ENCODE results near the gene AKAP6. TPM values are rescaled to one million over a fixed set of nuclear protein-coding genes. Genes with fewer than 3 reads are reported as not detected.

AKAP6 gene
- total RNA-seq, 2 donors from 2014 or later = 3.6 to 9.9 TPM

GRCh38 chr14:32432813-32433538, 103.9 kb downstream of the AKAP6 start:
- H3K27ac ChIP-seq = no peak overlapping the region

GRCh38 chr14:32434180-32434579, 105.1 kb downstream of the AKAP6 start:
- TF ChIP-seq POLR2AphosphoS5 (IDR thresholded peaks at IDR 0.05) (no peak), POLR2A (IDR thresholded peaks at IDR 0.05) (no peak), CTCF (IDR thresholded peaks at IDR 0.05) (no peak)
- WGBS = 50% methylated on average over 2 of the region's 2 CpGs
- H3K27me3 ChIP-seq (replicated peaks; ENCODE audit: insufficient read depth) = no peaks in the 10 kb centered on the region
- no peaks in the 10 kb centered on the region for H3K4me1 ChIP-seq (replicated peaks)
- intact Hi-C loops (cut with DNase I) = no loop called here
- H3K27ac ChIP-seq = no peak overlapping the region
- H3K4me3 ChIP-seq = no peak overlapping the region
- DNase-seq (ENCODE audit: low spot score) = no peak
- H3K9me3 ChIP-seq = no peaks in the 10 kb centered on the region
- H3K36me3 ChIP-seq = no peaks in the 10 kb centered on the region

More at GRCh38 chr14:32432813-32433538, 103.9 kb downstream of the AKAP6 start:
- no peaks in the 10 kb centered on the region for H3K9me3 ChIP-seq
- H3K27me3 ChIP-seq (replicated peaks; ENCODE audit: insufficient read depth) = no peaks in the 10 kb centered on the region
- intact Hi-C loops (cut with DNase I) = no loop called here
- 85% methylated on average over 8 of the region's 8 CpGs for WGBS
- no peak for DNase-seq (ENCODE audit: low spot score)
- no peak overlapping the region for H3K4me3 ChIP-seq
- H3K4me1 ChIP-seq (replicated peaks) = no peaks in the 10 kb centered on the region
- TF ChIP-seq CTCF (IDR thresholded peaks at IDR 0.05) (no peak), POLR2A (IDR thresholded peaks at IDR 0.05) (no peak), POLR2AphosphoS5 (IDR thresholded peaks at IDR 0.05) (no peak)
- H3K36me3 ChIP-seq = no peaks in the 10 kb centered on the region

DNA sequence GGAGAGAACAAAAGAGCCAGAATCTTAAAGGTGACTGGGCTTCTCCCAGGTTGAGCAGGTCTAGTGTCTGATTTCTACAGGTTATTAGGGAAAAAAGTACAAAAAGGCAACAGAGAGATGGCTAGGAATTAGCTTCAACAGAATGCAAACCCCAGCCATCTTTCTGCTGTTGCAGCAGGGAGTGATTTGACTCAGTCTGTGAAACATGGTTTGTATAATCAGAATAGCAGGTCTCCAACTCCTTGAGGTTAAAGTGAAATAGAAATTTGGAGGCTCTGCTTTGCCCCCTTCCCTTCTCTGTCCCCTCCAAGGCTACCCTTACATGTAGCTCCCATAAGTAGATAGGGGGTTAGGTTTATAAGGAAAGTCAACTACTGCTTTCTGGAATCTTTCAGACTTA, 105.8 kb downstream of the AKAP6 start:
- TF ChIP-seq POLR2AphosphoS5 (IDR thresholded peaks at IDR 0.05) (no peak), POLR2A (IDR thresholded peaks at IDR 0.05) (no peak), CTCF (IDR thresholded peaks at IDR 0.05) (no peak)
- H3K4me1 ChIP-seq (replicated peaks) = no peaks in the 10 kb centered on the region

DNA sequence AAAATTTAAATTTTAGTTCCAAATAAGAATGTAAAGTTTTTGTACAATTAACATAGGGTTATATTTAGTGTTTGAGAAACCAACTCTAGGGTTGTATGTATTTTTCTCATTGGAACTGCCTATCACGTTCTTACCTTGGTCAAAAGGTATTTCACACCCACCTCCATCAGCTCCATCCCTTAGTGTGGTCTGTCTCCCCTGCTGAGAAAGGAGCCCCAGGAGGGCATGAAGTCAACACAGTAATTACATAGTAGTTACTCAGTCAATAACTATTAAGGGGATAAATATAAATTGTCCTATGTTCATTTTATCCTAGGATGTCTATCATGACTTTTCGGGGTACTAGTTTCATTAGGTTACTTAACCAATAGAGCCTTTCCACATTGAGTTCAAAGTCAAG, 106.3 kb downstream of the AKAP6 start:
- WGBS = 97% methylated on average over 2 of the region's 2 CpGs
- Histone ChIP-seq H3K9me3 (no peaks in the 10 kb centered on the region), H3K36me3 (no peaks in the 10 kb centered on the region), H3K4me1 (replicated peaks) (no peaks in the 10 kb centered on the region), H3K27ac (no peak overlapping the region), H3K27me3 (replicated peaks; ENCODE audit: insufficient read depth) (no peaks in the 10 kb centered on the region), H3K4me3 (no peak overlapping the region)
- intact Hi-C loops (cut with DNase I) = no loop called here
- TF ChIP-seq POLR2AphosphoS5 (IDR thresholded peaks at IDR 0.05) (no peak), POLR2A (IDR thresholded peaks at IDR 0.05) (no peak), CTCF (IDR thresholded peaks at IDR 0.05) (no peak)
- no peak for DNase-seq (ENCODE audit: low spot score)

More for the DNA sequence above, 105.8 kb downstream of the AKAP6 start:
- no peaks in the 10 kb centered on the region for H3K36me3 ChIP-seq
- intact Hi-C loops (cut with DNase I) = no loop called here
- DNase-seq (ENCODE audit: low spot score) = no peak
- no peaks in the 10 kb centered on the region for H3K9me3 ChIP-seq
- H3K27ac ChIP-seq = no peak overlapping the region
- no peaks in the 10 kb centered on the region for H3K27me3 ChIP-seq (replicated peaks; ENCODE audit: insufficient read depth)
- no peak overlapping the region for H3K4me3 ChIP-seq

DNA sequence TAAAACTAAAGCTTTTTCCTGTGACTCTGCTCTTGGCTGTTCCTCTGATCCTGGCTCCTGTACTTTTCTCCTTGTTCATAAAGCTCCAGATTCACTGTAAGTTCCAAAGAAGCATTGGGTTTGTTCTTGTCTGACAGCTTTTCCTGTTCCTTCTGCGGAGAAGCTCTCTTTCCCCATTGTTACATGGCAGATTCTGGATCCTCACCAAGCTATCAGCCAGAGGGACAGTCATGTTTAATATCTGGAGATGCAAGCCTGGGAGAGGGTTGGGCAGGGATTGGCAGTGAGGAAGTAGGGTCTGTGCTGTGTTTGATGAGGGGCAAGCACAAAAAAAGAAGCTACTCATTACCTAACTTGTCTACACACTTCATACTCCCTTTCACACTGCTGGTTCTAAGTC, 107.9 kb downstream of the AKAP6 start:
- intact Hi-C loops (cut with DNase I) = no loop called here
- DNase-seq (ENCODE audit: low spot score) = no peak
- WGBS = 50% methylated on average over 1 of the region's 1 CpG
- Histone ChIP-seq H3K27ac (no peak overlapping the region), H3K36me3 (no peaks in the 10 kb centered on the region), H3K4me1 (replicated peaks) (no peaks in the 10 kb centered on the region), H3K9me3 (no peaks in the 10 kb centered on the region), H3K4me3 (no peak overlapping the region), H3K27me3 (replicated peaks; ENCODE audit: insufficient read depth) (no peaks in the 10 kb centered on the region)
- no peak for TF ChIP-seq POLR2A (IDR thresholded peaks at IDR 0.05)
- TF ChIP-seq POLR2AphosphoS5 (IDR thresholded peaks at IDR 0.05) = no peak
- TF ChIP-seq CTCF (IDR thresholded peaks at IDR 0.05) = no peak
